Stimulated activated CD4-positive, alpha-beta T cell treated with anti-CD3 and anti-CD28 coated beads, Interleukin-15, amount 100 ng/mL, for 48 hours (primary cell): Measurements from ENCODE around the gene SAMD10.
A peak's percentile ranks its signal among the peaks of the same experiment; 100 is the strongest.
"Not testable (repeated sequence)": the region's sequence is repeated elsewhere in the genome, so short reads cannot be mapped to it uniquely, and the experiment has no call there.

Source experiments
- DNase-seq, 2 donors: peaks; one replicate each; pipeline ENCODE4 v3.0.0-alpha.2; 2020; ENCODE audit warnings: low read depth in 2 of 2

SAMD10 gene

DNA sequence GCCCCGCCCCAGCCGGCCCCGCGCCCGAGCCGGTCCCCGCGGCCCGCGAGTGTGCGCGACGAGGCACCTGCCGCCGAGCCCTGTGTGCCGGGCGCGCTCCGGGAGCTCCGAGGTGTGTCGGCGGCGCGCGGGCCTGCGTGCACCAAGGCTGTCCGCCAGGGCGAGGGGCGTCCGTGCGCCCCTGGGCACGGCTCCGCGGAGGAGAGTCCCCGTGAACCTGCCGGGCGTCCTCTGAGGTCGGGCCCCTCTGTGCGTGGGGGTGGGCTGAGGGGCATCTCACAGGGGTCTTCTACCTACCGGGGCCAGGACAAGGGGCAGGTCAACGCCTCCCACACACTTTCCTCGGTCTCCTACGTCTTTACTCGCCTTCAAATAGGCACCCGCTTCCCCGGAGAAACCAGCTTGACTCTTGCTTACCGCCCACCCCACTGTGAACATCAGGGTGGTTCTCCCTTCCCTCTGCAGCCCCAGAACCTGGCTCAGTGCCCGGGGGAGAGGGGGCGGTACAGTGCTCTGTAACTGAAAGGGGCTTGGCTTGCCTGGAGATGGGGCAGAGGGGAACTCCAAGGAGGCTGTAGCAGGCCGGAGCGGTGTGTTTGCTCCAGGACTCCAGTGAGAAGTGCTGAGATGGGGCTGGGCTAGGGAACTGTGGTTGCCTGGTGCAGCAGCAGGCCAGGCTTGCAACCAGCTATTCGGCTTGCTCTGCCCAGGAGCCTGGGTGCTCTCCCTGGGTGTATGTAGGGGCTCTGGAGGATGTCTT, at the start of gene SAMD10:
Gene SAMD10, minus strand, starts transcription at position 86 of the 760 bp plus-strand sequence. CDS start 175 bp downstream, outside the sequence.
- DNase-seq: peak; percentile 72 to 86

DNA sequence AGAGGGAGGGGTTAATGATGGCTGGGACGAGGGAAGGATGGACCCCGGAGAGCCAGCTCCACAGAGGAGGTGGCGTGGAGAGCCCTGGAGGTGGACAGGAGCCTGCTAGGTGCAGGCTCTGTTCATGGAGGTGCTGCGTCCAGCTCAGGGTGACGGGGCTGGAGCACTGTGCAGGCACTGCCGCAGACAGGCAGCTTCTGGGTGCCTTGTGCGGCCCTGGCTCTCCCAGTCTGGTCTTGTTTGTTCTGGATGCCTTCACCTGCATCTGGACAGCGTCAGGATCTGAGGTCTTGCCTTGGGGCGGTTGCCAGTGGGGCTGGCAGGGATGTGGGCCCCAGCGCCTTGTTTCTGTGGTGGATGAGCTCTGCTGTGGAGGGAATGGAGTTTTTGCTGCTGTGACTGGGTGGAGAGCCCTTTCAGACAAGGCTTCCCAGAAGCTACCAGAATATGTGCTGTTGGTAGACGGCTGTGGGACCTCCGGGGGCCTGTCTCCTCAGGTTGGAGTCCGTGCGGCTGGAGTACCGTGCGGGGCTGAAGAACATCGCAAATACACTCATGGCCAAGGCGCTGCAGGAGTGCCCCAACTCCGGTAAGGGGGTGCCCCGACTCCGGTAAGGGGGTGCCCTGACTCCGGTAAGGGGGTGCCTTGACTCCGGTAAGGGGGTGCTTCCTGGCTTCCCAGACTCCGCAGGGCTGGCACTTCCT, 48.7 kb upstream of the SAMD10 start:
- DNase-seq: no peak

DNA sequence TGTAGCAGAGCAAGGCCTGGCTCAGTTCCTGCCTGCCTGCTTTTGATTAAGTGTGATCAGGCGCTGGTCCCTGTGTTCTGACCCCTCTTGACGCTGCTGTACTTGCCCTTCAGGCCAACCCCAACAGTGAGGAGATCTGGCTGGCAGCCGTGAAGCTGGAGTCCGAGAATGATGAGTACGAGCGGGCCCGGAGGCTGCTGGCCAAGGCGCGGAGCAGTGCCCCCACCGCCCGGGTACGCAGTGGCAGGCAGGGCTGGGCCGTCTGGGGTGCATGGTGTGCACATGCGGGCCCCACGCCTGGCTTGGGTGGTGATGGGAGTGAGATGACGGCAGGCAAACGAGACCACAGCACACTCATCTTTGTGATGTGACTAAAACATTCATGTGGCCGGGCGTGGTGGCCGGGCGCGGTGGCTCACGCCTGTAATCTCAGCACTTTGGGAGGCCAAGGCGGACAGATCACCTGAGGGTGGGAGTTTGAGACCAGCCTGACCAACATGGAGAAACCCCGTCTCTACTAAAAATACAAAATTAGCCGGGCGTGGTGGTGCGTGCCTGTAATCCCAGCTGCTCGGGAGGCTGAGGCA, 46.5 kb upstream of the SAMD10 start:
- no peak for DNase-seq

DNA sequence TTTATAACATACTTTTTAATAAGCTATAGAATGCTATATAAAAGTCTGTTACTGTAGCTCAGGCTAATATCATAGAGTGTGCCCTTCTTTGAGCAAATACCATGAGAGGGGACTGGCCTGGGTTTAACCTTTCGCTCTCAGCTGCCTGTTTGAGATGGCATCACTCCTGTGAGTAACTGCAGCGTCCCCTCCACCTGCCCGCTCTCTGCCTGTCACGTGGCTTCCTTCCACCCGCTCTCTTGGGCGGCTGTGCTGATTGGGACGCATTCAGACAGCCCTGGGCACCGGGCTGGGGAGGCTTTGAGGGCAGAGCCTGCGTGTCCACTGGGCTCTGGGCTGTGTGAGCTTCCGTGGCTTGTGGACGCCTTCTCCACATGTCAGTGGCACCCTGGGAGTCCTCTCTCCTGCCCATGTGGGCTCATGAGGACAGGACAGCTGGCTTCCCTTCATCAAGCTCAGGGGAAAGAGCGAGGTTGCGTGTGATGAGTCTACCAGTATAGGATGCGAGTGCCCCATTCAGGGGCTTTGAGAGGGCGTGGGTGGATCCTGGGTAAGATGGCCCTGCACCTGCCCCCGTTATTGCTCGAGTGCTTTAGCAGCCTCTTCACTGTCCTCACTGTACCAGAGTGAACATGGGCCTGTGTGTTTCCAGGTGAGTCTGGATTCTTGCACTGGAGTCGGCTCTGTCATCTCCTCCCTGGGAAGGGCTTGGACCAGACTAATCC, 45.8 kb upstream of the SAMD10 start:
- no peak for DNase-seq

DNA sequence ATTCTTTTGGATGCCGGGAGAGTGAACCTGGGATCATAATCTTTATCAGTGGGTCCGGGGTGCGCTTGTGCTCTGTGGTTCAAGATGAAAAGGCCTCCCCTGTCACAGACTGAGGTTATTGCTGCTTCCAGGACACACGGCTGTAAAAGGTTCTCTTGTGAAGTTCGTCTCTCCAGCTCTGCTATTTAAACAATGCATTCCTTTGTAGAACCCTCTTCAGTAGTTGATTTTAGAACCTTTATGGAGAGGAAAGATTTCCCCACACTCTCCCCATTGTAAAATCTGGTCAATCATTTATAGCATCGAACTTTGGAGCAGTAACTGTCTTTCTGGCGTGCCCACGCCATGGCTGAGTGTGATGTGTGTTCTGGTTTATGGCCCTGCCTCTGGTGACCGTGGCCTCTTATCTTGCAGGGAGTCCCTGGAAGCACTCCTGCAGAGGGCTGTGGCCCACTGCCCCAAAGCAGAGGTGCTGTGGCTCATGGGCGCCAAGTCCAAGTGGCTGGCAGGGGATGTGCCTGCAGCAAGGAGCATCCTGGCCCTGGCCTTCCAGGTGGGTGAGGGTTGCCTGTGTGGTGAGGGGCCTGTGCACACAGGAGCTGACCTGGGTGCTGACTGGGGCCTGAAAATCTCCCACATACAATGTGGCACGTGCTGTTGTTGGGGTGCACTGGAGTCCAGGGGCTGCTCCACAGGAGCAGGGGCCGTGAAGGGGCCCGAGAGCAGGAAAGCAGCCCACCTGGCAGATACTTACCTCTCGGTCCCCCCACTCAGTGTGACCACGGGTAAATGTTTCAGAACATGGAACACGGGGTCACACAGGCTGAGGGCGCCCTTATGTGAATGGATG, 44.9 kb upstream of the SAMD10 start:
- DNase-seq: no peak

DNA sequence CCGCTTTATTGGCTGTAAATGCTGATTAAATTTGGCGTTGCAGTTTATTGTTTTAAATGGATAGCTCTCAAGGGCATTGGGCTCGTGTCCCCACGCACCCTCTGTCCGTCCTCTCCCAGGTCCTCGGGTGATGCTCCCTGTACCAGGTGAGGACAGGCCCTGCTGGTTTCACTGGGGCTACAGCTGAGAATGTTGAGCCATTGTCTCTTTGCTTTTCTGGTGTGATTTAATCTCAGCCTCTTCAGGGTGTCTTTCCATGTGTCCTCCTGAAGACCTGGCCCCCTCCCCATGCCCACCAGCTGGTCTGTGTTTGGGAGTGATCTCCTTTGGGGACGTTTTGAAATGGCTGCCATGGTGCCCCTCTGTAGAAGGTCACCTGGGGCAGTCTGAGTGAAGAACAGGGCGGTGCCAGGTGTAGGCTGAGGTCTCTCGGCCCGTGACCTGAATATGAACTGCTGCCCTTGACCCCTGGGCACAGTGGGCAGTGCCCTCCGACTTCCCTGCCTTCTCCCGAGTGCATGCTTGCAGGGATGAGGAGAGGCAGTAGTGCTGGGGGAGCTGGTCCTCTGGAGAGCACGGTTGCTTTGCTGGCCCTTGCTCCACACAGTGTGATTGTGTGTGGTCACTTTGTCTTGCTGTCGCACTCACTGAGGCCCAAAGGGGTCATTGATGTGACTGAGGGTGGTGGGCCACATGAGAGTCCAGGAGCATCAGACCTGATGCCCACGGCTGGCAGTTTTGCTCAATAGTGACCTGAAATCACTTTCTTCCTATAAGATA, 44.1 kb upstream of the SAMD10 start:
- no peak for DNase-seq

DNA sequence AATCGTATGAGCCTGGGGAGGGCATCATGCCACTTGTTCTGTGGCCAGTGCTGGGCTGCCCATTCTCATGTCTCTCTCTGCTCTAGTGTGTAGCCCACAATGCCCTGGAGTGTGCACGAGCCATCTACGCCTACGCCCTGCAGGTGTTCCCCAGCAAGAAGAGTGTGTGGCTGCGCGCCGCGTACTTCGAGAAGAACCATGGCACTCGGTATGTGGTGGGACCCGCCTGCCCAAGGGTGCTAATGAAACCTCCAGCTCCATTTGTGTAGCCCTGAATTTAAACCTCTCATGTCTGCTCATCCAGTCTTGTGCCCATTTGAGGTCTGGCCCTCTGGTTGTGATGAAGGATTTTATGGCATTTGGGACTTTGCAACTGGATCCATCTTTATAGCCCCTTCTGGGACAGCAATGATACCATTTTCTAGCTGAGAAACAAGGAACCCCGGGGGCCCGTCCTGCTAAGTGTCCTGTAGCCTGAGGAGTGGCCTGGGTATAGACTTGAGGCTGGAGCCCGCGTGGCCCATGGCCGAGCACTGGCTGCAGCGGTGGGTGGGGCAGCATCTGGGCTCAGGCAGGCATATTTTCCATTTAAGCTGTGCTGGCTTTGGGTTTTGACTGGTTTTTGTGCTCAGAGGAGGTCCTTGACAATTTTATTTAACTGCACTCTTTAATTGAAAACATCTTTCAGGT, 43.4 kb upstream of the SAMD10 start:
- DNase-seq: no peak

DNA sequence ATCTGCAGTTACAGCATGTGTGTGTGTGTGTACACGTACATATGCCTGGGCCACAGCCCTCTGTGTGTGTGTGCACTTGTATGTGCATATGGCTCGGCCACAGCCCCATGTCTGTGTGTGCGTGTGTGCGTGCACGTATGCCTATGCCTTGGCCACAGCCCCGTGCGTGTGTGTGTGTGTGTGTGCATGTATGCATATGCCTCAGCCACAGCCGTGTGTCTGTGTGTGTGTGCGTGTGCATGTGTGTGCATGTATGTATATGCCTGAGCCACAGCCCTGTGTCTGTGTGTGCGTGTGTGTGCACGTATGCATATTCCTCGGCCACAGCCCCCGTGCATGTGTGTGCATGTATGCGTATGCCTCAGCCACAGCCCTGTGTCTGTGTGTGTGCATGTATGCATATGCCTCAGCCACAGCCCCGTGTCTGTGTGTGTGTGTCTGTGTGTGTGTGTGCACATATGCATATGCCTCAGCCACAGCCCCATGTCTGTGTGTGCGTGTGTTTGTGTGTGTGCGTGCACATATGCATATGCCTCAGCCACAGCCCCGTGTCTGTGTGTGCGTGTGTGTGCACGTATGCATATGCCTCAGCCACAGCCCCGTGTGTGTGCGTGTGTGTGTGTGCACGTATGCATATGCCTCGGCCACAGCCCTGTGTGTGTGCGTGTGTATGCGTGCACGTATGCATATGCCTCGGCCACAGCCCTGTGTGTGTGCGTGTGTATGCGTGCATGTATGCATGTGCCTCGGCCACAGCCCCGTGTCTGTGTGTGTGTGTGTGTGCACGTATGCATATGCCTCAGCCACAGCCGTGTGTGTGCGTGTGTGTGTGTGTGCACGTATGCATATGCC, 41.9 kb upstream of the SAMD10 start:
- no peak for DNase-seq

DNA sequence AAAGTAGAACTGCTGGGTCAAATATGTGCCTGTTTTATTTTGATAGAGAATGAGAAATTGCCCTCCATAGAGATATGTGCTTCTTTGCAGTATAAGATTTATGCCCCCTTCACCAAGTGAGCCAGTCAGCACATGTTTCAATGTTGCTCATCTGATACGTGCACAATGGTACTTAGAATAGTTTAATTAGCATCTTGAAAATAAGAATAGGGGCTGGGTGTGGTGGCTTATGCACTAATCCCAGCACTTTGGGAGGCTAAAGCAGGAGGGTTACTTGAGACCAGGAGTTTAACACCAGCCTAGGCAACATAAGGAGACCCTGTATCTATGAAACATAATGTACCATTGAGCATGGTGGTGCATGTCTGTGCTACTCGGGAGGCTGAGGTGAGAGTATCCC, 36.2 kb upstream of the SAMD10 start:
- no peak for DNase-seq

DNA sequence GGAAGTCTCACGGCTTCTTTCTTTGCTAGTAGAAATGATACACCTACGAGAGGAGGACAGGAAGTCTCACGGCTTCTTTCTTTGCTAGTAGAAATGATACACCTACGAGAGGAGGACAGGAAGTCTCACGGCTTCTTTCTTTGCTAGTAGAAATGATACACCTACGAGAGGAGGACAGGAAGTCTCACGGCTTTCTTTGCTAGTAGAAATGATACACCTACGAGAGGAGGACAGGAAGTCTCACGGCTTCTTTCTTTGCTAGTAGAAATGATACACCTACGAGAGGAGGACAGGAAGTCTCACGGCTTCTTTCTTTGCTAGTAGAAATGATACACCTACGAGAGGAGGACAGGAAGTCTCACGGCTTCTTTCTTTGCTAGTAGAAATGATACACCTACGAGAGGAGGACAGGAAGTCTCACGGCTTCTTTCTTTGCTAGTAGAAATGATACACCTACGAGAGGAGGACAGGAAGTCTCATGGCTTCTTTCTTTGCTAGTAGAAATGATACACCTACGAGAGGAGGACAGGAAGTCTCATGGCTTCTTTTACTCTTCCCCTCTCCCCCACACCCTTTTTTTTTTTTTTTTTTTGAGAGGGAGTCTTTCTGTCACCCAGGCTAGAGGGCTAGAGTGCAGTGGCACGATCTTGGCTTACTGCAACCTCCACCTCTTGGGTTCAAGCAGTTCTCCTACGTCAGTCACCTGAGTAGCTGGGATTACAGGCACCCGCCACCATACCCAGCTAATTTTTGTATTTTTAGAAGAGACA, 33.1 kb upstream of the SAMD10 start:
- not testable (repeated sequence) for DNase-seq

DNA sequence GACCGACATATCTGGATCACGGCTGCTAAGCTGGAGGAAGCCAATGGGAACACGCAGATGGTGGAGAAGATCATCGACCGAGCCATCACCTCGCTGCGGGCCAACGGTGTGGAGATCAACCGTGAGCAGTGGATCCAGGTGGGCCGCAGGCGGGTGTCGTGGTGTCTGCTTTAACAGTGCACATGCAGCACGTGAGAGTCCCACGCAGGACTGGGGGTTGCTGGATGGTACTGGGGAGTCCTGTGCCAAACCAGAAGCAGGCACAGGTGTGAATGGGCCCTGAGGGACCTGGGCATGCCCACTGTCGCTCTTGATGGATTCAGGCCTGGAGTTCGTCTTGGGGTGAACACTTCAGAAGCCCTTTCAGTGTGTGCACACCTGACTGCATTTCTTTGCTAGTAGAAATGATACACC, 31.9 kb upstream of the SAMD10 start:
- DNase-seq: no peak

DNA sequence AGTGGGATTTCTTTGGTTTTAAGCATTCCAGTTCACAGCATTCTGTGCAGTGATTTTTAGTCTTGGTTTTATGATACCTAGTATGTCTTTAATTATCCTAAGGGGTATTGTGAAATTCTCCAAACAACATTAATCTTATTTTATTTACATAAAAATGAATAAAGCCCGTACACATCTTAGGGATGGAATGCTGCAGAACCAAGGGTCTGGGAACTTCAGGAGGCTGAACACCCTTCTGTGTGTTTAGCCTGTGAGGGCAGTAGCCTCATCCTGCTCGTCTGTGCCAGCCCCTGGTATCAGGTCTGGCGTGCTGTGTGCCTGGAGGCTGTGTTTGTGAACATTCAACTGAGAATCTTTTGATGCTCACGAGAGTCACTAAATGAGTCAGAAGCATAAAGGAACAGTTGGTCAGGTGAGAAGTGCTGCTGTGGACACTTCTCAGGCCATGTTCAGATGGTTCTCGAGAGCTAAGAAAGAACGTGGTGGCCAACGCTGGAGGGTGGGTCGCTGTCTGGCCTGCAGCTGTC, 31.3 kb upstream of the SAMD10 start:
- no peak for DNase-seq

DNA sequence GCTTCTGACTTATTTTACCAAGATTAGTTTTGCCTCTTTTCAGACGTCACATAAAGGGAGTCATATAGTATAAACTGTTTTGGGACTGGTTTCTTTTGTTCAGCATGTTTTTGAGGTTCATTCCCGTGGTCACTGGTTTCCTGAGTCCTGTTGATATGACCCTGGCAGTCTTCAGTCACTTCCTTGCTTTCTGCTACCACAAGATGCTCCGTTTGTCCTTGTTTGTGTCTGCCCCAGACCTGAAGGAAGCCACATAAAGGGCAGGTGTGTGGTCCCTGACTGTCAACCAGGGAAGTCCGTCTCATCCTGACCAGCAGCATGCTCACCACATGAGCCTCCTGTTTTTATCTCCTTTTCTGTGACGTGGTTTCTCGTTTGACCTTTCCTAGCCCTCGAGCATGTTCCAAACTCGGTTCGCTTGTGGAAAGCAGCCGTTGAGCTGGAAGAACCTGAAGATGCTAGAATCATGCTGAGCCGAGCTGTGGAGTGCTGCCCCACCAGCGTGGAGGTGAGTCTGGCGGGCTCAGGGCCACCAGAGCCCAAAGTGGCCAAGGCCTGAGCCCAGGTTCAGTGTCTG, 30.5 kb upstream of the SAMD10 start:
- no peak for DNase-seq

DNA sequence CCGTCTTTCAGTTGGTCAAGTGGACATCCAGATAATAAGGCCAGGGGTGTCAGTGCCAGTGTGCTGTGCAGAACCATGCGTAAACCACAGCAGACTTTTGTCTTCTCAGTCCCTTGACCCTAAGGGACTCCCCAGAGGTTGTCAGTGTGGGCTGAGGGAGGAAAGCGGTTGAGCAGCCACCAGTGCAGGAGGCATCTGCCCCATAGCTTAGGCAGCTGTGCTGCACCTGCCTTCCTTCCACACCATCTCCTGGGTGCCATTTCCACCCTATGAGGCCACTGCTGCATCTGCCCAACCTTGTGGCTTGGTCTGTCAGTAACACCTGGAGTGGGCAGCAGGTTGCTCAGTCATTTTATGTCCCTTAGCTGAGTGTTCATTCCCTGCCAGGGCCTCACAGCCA, 27.5 kb upstream of the SAMD10 start:
- DNase-seq: no peak

DNA sequence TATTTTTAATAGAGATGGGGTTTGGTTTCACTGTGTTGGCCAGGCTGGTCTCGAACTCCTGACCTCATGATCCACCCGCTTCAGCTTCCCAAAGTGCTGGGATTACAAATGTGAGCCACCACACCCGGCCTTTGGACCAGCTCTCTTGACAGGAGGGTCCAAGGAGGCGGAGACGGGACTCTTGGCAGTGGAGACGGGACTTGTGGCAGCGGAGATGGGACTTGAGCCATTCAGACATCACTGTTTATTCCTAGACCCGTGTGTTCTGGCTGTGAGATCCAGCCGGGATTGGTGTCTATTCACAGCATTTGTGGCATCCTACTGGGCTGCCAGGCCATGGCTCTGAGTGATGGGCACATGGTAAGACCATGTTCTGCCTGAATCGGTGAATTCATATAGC, 27.0 kb upstream of the SAMD10 start:
- no peak for DNase-seq

DNA sequence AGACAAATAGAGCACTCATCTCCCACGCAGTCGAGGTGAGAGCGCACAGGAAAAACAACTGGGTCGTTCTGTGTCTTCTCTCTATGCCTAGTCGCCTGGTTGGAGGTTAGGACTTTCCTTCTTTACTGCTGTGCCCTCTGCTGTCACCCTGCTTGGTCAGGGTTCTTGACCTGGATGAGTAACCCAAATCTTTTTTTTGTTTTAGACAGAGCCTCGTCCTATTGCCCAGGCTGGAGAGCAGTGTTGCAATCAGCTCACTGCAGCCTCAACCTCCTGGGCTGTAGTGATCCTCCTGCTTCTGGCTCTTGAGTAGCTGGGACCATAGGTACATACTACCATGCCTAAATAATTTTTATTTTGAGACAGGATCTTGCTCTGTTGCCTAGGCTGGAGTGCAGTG, 26.0 kb upstream of the SAMD10 start:
- DNase-seq: no peak

DNA sequence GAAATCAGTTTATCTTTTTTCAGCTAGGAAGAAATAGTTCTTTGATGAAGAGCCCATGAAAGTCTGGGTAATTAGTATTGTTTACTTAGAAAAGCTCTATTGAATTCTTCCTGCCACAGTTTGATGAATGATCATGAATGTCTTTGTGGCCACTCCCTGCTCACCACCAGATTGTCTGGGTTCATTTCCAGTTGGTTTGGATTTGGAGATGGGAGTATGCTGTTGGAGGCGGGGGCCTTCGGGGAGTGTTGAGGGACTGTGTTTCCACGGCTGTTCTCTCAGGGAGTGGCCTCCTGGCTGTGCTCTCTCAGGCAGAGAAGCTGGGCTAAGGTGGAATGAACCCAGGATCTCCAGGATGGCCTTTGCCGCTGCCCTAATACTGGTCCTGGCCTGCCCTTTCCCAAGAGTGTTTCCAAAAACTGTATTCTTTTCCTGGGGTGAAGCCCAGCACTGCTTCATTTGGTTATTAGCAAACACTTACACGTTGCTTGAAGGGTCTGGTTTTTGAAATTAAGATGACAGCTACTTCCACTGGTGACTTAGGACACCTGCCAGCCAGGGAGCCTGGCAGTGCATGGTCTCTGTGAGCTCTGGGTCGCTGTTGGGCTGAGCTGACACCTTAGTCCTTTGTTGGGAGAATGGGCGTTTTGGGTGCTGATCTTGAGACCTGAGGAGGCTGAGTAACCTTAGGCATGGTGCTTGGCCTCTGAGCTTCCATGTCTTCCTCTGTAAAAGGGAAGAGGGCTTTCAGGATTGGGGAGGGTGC, 24.7 kb upstream of the SAMD10 start:
- no peak for DNase-seq
